Skeletal muscle satellite cell (primary cell): ENCODE measurements around the gene CDC25A.
A peak's percentile ranks its signal among the peaks of the same experiment; 100 is the strongest.

Source experiments
- H3K27me3 ChIP-seq: 2 replicates; pipeline ENCODE4 v1.7.0; 2013; ENCODE audit warnings: low read length; ENCODE audit not compliant: control insufficient read depth, insufficient read depth
- H3K36me3 ChIP-seq: 2 replicates; pipeline ENCODE4 v1.7.0; 2013; ENCODE audit warnings: mild to moderate bottlenecking, control low read depth, low read length; ENCODE audit not compliant: insufficient read depth
- H3K4me1 ChIP-seq: 2 replicates; pipeline ENCODE4 v1.7.0; 2013; ENCODE audit warnings: low read length; ENCODE audit not compliant: control insufficient read depth, insufficient read depth
- H3K4me2 ChIP-seq: 2 replicates; pipeline ENCODE4 v1.7.0; 2013; ENCODE audit warnings: mild to moderate bottlenecking, low read length
- H3K4me3 ChIP-seq: 2 replicates; pipeline ENCODE4 v1.7.0; 2013; ENCODE audit warnings: low read length
- H3K9ac ChIP-seq: 2 replicates; pipeline ENCODE4 v1.7.0; 2013; ENCODE audit warnings: mild to moderate bottlenecking, low read depth, low read length, moderate library complexity
- H3K9me3 ChIP-seq: replicated peaks from 2 replicates; pipeline ENCODE4 v1.7.0; 2013; ENCODE audit warnings: mild to moderate bottlenecking, control low read depth, low read length

Gene CDC25A

GRCh38 chr3:48140336-48140757, 47.9 kb downstream of the CDC25A start:
- H3K4me3 ChIP-seq, result no peak overlapping the region
- no peaks in the 10 kb centered on the region for H3K9me3 ChIP-seq
- peaks cover 10% of the 10 kb centered on the region for H3K4me1 ChIP-seq
- peak overlapping the region; percentile 20 for H3K4me2 ChIP-seq
- H3K27me3 ChIP-seq, result peaks cover 3% of the 10 kb centered on the region
- H3K36me3 ChIP-seq, result no peaks in the 10 kb centered on the region
- no peak overlapping the region for H3K9ac ChIP-seq

- H3K9me3 ChIP-seq, result no peaks in the 10 kb centered on the region
- H3K9ac ChIP-seq, result no peak overlapping the region
- H3K4me1 ChIP-seq, result peaks cover 10% of the 10 kb centered on the region
- H3K27me3 ChIP-seq, result peaks cover 2% of the 10 kb centered on the region
- no peak overlapping the region for H3K4me3 ChIP-seq
- H3K36me3 ChIP-seq, result no peaks in the 10 kb centered on the region
- no peak overlapping the region for H3K4me2 ChIP-seq
These were observed 50.7 kb downstream of the CDC25A start for GRCh38 chr3:48137425-48137999.

- Histone ChIP-seq H3K4me1 (peaks cover 14% of the 10 kb centered on the region), H3K9me3 (no peaks in the 10 kb centered on the region), H3K36me3 (no peaks in the 10 kb centered on the region), H3K27me3 (no peaks in the 10 kb centered on the region), H3K4me3 (no peak overlapping the region), H3K4me2 (no peak overlapping the region), H3K9ac (no peak overlapping the region)
These were observed 52.4 kb downstream of the CDC25A start for GRCh38 chr3:48135552-48136495.

GRCh38 chr3:48130321-48130904, 57.8 kb downstream of the CDC25A start:
- H3K4me1 ChIP-seq, result peaks cover 17% of the 10 kb centered on the region
- H3K9me3 ChIP-seq, result no peaks in the 10 kb centered on the region
- H3K27me3 ChIP-seq, result no peaks in the 10 kb centered on the region
- no peaks in the 10 kb centered on the region for H3K36me3 ChIP-seq
- H3K4me3 ChIP-seq, result no peak overlapping the region
- H3K9ac ChIP-seq, result peak overlapping the region; percentile 7
- peak overlapping the region; percentile 12 for H3K4me2 ChIP-seq

GRCh38 chr3:48129921-48130320, 58.3 kb downstream of the CDC25A start:
- Histone ChIP-seq H3K9me3 (no peaks in the 10 kb centered on the region), H3K36me3 (no peaks in the 10 kb centered on the region), H3K4me2 (no peak overlapping the region), H3K4me3 (no peak overlapping the region), H3K4me1 (peaks cover 17% of the 10 kb centered on the region), H3K9ac (no peak overlapping the region), H3K27me3 (no peaks in the 10 kb centered on the region)

GRCh38 chr3:48128774-48129173, 59.4 kb downstream of the CDC25A start:
- H3K9me3 ChIP-seq, result no peaks in the 10 kb centered on the region
- no peaks in the 10 kb centered on the region for H3K27me3 ChIP-seq
- no peaks in the 10 kb centered on the region for H3K36me3 ChIP-seq
- no peak overlapping the region for H3K4me2 ChIP-seq
- no peak overlapping the region for H3K9ac ChIP-seq
- H3K4me1 ChIP-seq, result peaks cover 17% of the 10 kb centered on the region
- H3K4me3 ChIP-seq, result no peak overlapping the region

- Histone ChIP-seq H3K9me3 (no peaks in the 10 kb centered on the region), H3K4me2 (no peak overlapping the region), H3K27me3 (no peaks in the 10 kb centered on the region), H3K36me3 (no peaks in the 10 kb centered on the region), H3K9ac (no peak overlapping the region), H3K4me1 (peaks cover 14% of the 10 kb centered on the region), H3K4me3 (no peak overlapping the region)
These were observed 62.2 kb downstream of the CDC25A start for GRCh38 chr3:48125886-48126622.

- Histone ChIP-seq H3K9ac (no peak overlapping the region), H3K36me3 (no peaks in the 10 kb centered on the region), H3K27me3 (peaks cover 2% of the 10 kb centered on the region), H3K9me3 (no peaks in the 10 kb centered on the region), H3K4me1 (peaks cover 5% of the 10 kb centered on the region), H3K4me2 (no peak overlapping the region), H3K4me3 (no peak overlapping the region)
These were observed 63.1 kb downstream of the CDC25A start for GRCh38 chr3:48125013-48125705.

GRCh38 chr3:48123346-48123745, 64.9 kb downstream of the CDC25A start:
- H3K9me3 ChIP-seq, result no peaks in the 10 kb centered on the region
- H3K4me3 ChIP-seq, result no peak overlapping the region
- H3K4me2 ChIP-seq, result no peak overlapping the region
- no peaks in the 10 kb centered on the region for H3K4me1 ChIP-seq
- H3K9ac ChIP-seq, result no peak overlapping the region
- peaks cover 5% of the 10 kb centered on the region for H3K27me3 ChIP-seq
- H3K36me3 ChIP-seq, result no peaks in the 10 kb centered on the region

- no peaks in the 10 kb centered on the region for H3K9me3 ChIP-seq
- H3K4me1 ChIP-seq, result no peaks in the 10 kb centered on the region
- H3K9ac ChIP-seq, result no peak overlapping the region
- peaks cover 5% of the 10 kb centered on the region for H3K27me3 ChIP-seq
- H3K4me3 ChIP-seq, result no peak overlapping the region
- H3K36me3 ChIP-seq, result no peaks in the 10 kb centered on the region
- no peak overlapping the region for H3K4me2 ChIP-seq
These were observed 65.7 kb downstream of the CDC25A start for GRCh38 chr3:48122504-48122903.

- no peaks in the 10 kb centered on the region for H3K9me3 ChIP-seq
- H3K27me3 ChIP-seq, result peaks cover 5% of the 10 kb centered on the region
- H3K4me3 ChIP-seq, result no peak overlapping the region
- H3K4me2 ChIP-seq, result no peak overlapping the region
- H3K36me3 ChIP-seq, result no peaks in the 10 kb centered on the region
- H3K4me1 ChIP-seq, result no peaks in the 10 kb centered on the region
- no peak overlapping the region for H3K9ac ChIP-seq
These were observed 68.0 kb downstream of the CDC25A start for GRCh38 chr3:48120223-48120622.
